Activated CD4-positive, alpha-beta T cell treated with anti-CD3 and anti-CD28 coated beads, Interleukin-2, amount 50 U/mL, for 24 hours (primary cell): Measurements from ENCODE around the gene PPL.
"Not testable (repeated sequence)": the region's sequence is repeated elsewhere in the genome, so short reads cannot be mapped to it uniquely, and the experiment has no call there.

Experiments used
- DNase-seq, 2 donors: peaks; one replicate each; pipeline ENCODE4 v3.0.0-alpha.2; 2020; ENCODE audit warnings: low read depth in 1 of 2, low spot score in 1 of 2

The PPL gene

GRCh38 chr16:4935241-4935855 is 1.6 kb downstream of the PPL start:
- DNase-seq = no peak

DNA sequence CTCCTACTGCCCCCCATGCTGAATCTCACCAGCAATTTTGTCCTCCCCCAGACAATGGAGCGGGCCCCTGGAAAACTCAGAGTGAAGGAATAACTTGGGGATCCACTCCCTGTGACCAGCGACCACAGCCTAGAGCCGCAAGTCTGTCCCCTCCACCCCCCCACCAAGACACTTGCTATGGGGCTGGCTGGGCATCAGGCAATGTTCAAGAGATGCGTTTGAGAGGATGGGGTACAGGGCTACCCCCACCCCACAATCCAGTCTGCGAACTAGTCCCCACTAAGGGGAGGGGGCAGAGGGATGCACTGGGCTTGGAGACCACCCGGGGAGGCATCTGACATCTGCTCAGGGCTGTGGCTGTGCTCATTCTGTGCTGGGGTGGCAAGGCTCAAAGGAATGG is 2.4 kb downstream of the PPL start:
- DNase-seq = no peak

- no peak for DNase-seq
Observed at GRCh38 chr16:4933871-4934395, 3.0 kb downstream of the PPL start.

- no peak for DNase-seq
Observed at GRCh38 chr16:4933433-4933832, 3.5 kb downstream of the PPL start.

DNA sequence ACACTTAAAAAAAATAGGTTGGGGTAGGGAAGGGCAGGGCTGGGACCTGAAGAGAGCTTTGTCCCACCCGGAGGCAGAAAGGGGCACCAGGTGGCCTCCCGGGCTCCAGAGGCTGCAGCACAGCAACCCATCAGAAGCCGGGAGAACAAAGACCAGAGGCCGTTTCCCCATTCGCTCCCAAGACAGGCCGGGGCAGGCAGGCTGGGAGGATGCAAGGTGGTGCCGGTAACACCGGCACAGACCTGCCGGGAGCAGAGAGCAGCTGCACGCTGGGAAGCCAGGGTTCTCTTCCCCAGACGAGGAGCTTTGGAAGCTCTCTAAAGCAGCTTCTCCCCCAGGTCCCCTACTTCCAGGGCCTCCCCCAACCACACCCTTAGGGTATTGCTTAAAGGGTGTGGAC is 5.6 kb downstream of the PPL start:
- DNase-seq = no peak

GRCh38 chr16:4929619-4930018 is 7.3 kb downstream of the PPL start:
- DNase-seq = not testable (repeated sequence)

DNA sequence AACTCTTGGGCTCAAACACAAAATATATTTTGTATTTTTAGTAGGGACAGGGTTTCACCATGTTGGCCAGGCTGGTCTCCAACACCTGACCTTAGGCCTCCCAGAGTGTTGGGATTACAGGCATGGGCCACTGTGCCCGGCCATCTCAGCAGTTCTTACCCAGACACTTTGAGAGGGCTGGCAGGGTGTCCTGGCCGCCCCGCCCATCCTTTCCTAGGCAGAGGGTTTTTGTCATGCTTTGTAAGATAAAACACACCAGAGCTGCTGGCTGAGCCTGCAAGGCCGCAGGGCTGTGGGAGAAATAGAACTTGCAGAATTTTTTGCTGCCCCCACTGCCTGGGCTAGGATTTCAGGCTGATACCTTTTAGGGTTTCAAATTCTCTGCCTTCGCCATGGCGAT is 8.7 kb downstream of the PPL start:
- DNase-seq = no peak

DNA sequence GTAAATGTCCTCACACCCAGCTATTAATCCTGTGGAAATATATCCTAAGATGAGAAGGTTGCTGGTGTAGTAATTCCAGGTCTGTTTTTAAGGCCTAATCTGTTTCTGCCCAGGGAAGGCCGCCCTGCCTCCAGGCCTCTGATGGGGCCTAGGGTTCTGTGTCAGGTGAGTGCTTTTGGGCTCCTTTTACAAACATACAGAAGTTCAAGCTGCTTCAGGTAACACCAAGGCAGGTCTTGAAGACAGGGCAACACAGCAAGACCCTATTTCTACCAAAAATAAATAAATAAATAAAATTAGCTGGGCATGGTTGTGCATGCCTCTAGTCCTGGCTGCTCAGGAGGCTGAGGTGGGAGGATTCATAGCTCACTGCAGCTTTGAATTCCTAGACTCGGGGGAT is 9.3 kb downstream of the PPL start:
- no peak for DNase-seq

DNA sequence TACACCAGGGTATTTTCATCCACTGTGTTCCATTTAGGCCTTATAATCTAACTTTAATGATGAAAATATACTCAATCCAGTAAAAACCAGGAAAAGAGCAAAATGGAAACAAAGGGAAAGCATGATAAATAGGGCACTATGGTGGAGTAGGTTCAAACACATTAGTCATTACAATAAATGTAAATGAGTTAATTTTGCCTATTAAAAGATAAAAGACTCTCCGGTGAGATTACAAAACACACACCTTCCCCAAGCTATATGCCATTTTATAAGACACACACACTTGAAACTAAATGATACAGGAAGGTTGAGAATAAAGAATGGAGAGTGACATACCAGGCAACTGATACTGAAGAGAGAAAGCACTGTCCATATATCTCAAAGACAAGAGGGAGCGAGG is 10.0 kb downstream of the PPL start:
- no peak for DNase-seq

- DNase-seq = no peak
Observed at GRCh38 chr16:4925791-4926190, 11.2 kb downstream of the PPL start.

DNA sequence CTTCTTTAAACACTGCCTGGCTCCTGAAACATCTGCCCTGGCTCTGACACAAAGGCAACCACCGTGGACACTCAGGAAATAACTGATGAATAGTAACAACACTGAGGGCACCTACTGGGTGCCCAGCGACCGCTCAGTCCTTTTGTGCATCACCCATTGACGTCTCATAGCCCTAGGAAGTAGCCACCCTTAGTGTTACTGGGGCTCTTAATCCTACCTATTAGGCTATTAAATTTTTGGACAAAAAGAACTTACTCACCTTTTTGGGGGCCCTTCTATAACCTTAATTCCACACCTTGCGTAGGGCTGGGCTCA is 11.7 kb downstream of the PPL start:
- no peak for DNase-seq

DNA sequence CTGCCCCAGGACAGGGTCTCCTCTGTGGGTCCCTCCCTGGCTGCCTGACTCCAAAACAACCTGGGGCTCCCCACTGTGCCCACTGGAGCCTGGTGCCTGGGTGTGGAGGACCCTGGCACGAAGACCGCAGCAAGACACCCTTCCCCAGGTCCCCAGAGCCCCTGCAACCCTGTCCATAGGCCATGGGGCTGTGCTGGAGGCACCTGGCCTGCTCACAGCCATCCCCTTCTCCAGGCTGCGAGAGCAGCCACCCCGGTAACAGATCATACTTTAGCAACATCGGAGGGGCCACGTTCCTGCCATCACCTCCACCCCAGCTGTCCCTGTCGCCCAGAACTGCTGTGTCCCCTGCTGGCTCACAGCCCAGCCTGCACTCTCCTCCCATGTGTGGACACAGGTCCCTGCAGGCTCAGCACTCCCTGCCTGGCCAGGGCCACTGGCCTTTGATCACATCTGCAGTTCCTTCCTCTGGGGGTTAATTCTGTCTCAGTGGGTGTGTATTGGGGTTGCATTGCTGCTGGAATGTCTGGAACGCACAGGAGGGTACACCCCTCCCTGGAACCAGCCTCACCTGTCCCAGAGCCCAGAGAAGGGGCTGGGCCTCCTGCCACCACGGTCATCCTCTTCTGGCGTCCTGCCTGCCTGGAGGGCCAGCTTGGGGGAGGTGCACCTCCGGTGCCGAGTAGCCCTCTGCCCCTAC is 12.2 kb downstream of the PPL start:
- DNase-seq = no peak

- DNase-seq = no peak
Observed at GRCh38 chr16:4923853-4924252, 13.1 kb downstream of the PPL start.

GRCh38 chr16:4922721-4923342 is 14.1 kb downstream of the PPL start:
- no peak for DNase-seq

DNA sequence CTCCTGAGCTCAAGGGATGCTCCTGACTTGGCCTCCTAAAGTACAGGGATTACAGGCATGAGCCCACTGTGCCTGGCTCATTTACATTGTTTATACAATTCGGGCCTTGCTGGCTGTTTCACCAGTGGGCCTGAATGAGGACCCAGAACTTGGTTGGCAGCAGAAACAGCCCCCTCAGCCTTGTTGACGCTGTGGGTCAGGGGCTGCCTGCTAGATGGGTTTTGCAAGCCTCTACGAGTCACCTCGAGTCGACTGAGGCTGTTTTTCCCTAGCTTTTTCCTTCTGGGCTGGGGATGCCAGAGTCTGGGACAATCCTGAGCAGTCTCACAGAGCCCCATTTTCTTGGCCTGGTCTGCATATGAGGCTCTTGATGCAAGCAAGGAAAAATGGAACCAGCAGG is 16.1 kb downstream of the PPL start:
- no peak for DNase-seq

DNA sequence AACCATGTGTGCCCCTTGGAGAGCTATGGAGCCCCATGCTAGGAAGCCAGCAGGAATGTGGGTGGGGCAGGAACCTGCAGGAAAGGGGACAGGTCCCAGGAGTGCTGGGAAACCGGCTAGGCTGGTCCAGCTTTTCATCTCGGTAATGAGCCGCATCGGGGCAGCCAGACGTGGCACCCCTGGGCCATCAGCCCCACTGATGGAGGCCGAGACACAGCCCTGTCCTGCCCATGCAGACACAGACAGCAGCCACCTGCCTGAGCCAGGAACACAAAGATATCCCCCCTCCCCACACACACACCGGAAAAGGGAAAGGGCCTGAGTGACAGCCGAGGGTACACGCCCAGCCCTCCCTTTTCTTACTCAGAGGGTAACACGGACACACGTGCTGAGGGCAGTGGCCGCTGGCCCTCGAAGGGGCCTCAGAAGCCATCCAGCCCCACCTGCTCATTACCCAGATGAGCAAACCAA is 18.1 kb downstream of the PPL start:
- DNase-seq = no peak

DNA sequence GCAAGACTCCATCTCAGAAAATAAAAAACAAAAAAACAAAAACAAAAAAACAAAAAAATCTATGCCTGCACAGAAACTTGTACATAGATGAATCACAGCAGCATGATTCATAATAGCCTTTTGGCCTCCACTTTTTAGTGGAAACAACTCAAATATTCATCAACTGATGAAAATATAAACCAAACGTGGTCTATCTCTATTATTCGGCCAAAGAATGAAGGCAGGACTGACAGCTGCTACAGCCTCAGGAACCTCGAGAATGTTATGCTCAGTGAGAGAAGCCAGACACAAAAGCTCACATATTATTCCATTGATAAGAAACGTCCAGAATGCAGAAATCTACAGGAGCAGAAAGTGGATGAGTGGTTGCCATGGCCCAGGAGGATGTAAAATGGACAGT is 19.8 kb downstream of the PPL start:
- DNase-seq = no peak

- no peak for DNase-seq
Observed at GRCh38 chr16:4915226-4915761, 21.7 kb downstream of the PPL start.

DNA sequence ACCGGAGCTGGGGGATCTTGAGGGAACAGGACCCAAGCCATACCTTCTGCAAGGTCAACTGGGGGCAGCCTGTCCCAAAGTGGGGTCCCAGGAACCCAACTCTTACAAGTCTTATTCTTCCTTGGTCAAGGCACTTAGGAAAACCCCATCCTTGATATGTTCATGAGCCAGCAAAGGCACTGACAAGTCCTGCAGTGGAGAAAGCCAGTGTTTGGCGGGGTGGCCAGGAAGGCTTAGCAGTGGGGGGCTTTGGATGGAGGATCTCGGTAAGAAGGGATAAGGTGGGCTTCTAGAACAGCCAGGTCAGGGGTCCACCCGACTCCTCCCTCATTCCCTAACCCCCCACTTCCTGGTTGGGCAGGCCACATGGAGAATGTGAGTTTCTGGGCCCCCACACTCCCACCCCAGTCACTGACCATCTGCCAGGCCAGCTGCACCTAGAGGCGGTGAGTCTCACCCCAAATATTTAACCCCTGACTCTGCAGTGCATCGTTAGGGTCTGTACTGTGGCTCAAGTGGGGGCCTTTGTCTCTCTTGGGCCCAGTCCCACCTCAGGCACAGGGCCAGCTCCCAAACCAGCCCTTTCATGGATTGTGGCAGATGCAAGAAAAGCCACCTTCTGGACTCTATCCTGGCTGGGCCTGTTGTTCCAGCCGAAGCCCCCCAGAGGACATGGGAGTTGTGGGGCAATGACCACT is 22.3 kb downstream of the PPL start:
- DNase-seq = no peak

DNA sequence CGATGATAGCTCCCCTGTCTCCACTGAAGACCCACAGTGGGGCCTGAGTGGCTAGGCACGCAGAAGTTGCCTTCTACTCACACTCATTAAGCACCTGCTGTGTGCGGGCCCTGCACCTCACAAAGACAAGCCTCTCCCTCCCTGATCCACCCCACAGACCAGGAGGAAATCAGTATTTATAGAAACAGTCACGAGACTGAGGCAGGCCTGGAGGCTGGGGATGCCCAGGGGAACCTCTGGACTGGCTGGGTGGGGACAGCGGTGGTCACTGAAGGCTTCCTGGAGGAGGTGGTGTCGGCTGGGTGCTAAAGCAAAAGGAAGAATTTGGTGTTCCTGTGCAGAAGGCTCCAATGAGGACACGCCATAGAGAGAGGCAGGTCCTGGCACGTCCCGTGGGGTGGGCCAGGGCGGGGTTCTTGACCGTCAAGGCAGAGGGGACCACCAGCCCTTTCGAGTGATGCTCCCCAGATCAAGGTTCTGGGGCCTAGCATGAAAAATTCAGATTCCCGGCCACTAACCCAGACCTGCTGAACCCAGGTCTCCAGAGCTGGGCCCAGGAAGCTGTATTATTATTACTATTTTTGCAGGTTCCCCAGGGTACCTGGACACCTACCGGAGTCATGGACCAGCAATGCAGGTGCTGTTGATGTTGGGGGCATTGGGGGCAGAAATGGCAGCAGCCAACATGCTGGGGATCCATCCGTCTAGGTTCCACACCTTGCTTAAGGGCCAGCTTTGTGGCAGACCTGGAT is 23.0 kb downstream of the PPL start:
- no peak for DNase-seq
